Skeletal muscle satellite cell (primary cell): Measurements from ENCODE around the gene SOHLH1.

Experiments used
- H3K27me3 ChIP-seq: 2 replicates; pipeline ENCODE4 v1.7.0; 2013; ENCODE audit warnings: low read length; ENCODE audit not compliant: control insufficient read depth, insufficient read depth
- H3K36me3 ChIP-seq: 2 replicates; pipeline ENCODE4 v1.7.0; 2013; ENCODE audit warnings: mild to moderate bottlenecking, control low read depth, low read length; ENCODE audit not compliant: insufficient read depth
- H3K4me1 ChIP-seq: 2 replicates; pipeline ENCODE4 v1.7.0; 2013; ENCODE audit warnings: low read length; ENCODE audit not compliant: control insufficient read depth, insufficient read depth
- H3K4me2 ChIP-seq: 2 replicates; pipeline ENCODE4 v1.7.0; 2013; ENCODE audit warnings: mild to moderate bottlenecking, low read length
- H3K4me3 ChIP-seq: 2 replicates; pipeline ENCODE4 v1.7.0; 2013; ENCODE audit warnings: low read length
- H3K9ac ChIP-seq: 2 replicates; pipeline ENCODE4 v1.7.0; 2013; ENCODE audit warnings: mild to moderate bottlenecking, low read depth, low read length, moderate library complexity
- H3K9me3 ChIP-seq: replicated peaks from 2 replicates; pipeline ENCODE4 v1.7.0; 2013; ENCODE audit warnings: mild to moderate bottlenecking, control low read depth, low read length

SOHLH1 gene

GRCh38 chr9:135739271-135740220 is 40.3 kb upstream of the SOHLH1 start:
- no peaks in the 10 kb centered on the region for H3K36me3 ChIP-seq
- H3K4me2 ChIP-seq = no peak overlapping the region
- peaks cover 23% of the 10 kb centered on the region for H3K27me3 ChIP-seq
- H3K4me1 ChIP-seq = no peaks in the 10 kb centered on the region
- no peak overlapping the region for H3K9ac ChIP-seq
- no peaks in the 10 kb centered on the region for H3K9me3 ChIP-seq
- no peak overlapping the region for H3K4me3 ChIP-seq

GRCh38 chr9:135737840-135738521 is 38.7 kb upstream of the SOHLH1 start:
- Histone ChIP-seq H3K4me2 (no peak overlapping the region), H3K9me3 (no peaks in the 10 kb centered on the region), H3K27me3 (peaks cover 13% of the 10 kb centered on the region), H3K36me3 (no peaks in the 10 kb centered on the region), H3K4me1 (no peaks in the 10 kb centered on the region), H3K4me3 (no peak overlapping the region), H3K9ac (no peak overlapping the region)

- no peak overlapping the region for H3K9ac ChIP-seq
- peaks cover 13% of the 10 kb centered on the region for H3K27me3 ChIP-seq
- H3K4me1 ChIP-seq = no peaks in the 10 kb centered on the region
These were observed 37.9 kb upstream of the SOHLH1 start for GRCh38 chr9:135736979-135737839.

GRCh38 chr9:135736272-135736978 is 37.1 kb upstream of the SOHLH1 start:
- H3K9me3 ChIP-seq = no peaks in the 10 kb centered on the region
- H3K27me3 ChIP-seq = peaks cover 9% of the 10 kb centered on the region
- H3K9ac ChIP-seq = no peak overlapping the region
- H3K4me3 ChIP-seq = no peak overlapping the region
- H3K4me2 ChIP-seq = no peak overlapping the region
- H3K4me1 ChIP-seq = no peaks in the 10 kb centered on the region
- H3K36me3 ChIP-seq = no peaks in the 10 kb centered on the region

More at GRCh38 chr9:135736979-135737839, 37.9 kb upstream of the SOHLH1 start:
- Histone ChIP-seq H3K9me3 (no peaks in the 10 kb centered on the region), H3K4me3 (no peak overlapping the region), H3K4me2 (no peak overlapping the region), H3K36me3 (no peaks in the 10 kb centered on the region)

GRCh38 chr9:135734616-135735144 is 35.4 kb upstream of the SOHLH1 start:
- Histone ChIP-seq H3K4me3 (no peak overlapping the region), H3K9me3 (no peaks in the 10 kb centered on the region), H3K9ac (no peak overlapping the region), H3K4me1 (no peaks in the 10 kb centered on the region), H3K27me3 (peaks cover 2% of the 10 kb centered on the region), H3K4me2 (no peak overlapping the region), H3K36me3 (no peaks in the 10 kb centered on the region)

GRCh38 chr9:135732569-135733257 is 33.4 kb upstream of the SOHLH1 start:
- no peaks in the 10 kb centered on the region for H3K36me3 ChIP-seq
- H3K4me3 ChIP-seq = no peak overlapping the region
- H3K27me3 ChIP-seq = peaks cover 5% of the 10 kb centered on the region
- no peaks in the 10 kb centered on the region for H3K4me1 ChIP-seq
- H3K4me2 ChIP-seq = no peak overlapping the region
- no peak overlapping the region for H3K9ac ChIP-seq
- no peaks in the 10 kb centered on the region for H3K9me3 ChIP-seq

GRCh38 chr9:135731454-135731853 is 32.2 kb upstream of the SOHLH1 start:
- Histone ChIP-seq H3K4me1 (no peaks in the 10 kb centered on the region), H3K36me3 (no peaks in the 10 kb centered on the region), H3K9ac (no peak overlapping the region), H3K4me3 (no peak overlapping the region), H3K9me3 (no peaks in the 10 kb centered on the region), H3K27me3 (peaks cover 10% of the 10 kb centered on the region), H3K4me2 (no peak overlapping the region)

GRCh38 chr9:135729480-135729879 is 30.2 kb upstream of the SOHLH1 start:
- Histone ChIP-seq H3K9me3 (no peaks in the 10 kb centered on the region), H3K36me3 (no peaks in the 10 kb centered on the region), H3K4me2 (no peak overlapping the region), H3K4me3 (no peak overlapping the region), H3K9ac (no peak overlapping the region), H3K4me1 (no peaks in the 10 kb centered on the region), H3K27me3 (peaks cover 10% of the 10 kb centered on the region)

GRCh38 chr9:135728436-135729110 is 29.3 kb upstream of the SOHLH1 start:
- Histone ChIP-seq H3K4me1 (no peaks in the 10 kb centered on the region), H3K36me3 (no peaks in the 10 kb centered on the region), H3K4me3 (no peak overlapping the region), H3K9me3 (no peaks in the 10 kb centered on the region), H3K4me2 (no peak overlapping the region), H3K27me3 (peaks cover 10% of the 10 kb centered on the region), H3K9ac (no peak overlapping the region)
